D721Med (cell line): ENCODE measurements around the gene ERF.

Experiments
- DNase-seq: peaks from one replicate; pipeline ENCODE4 v3.0.0; 2011; ENCODE audit warnings: low spot score; ENCODE audit not compliant: insufficient read length
- FAIRE-seq: peaks from 2 replicates; lab custom pipeline; 2011; peaks lifted over from hg19 to GRCh38; lab: Jason Lieb, UNC
- CTCF ChIP-seq: IDR thresholded peaks from 2 replicates; pipeline ENCODE4 v1.5.1; 2012; ENCODE audit warnings: mild to moderate bottlenecking, control low read depth; ENCODE audit not compliant: insufficient read depth; ENCODE audit errors: missing control alignments

The ERF gene

GRCh38 chr19:42279155-42279901 lies 24.4 kb upstream of the ERF start:
- no peak for DNase-seq
- TF ChIP-seq CTCF, result no peak
- FAIRE-seq, result no peak

- DNase-seq (no peak), FAIRE-seq (no peak)
- no peak for TF ChIP-seq CTCF
These were observed 23.7 kb upstream of the ERF start for GRCh38 chr19:42278452-42279154.

- FAIRE-seq (no peak), DNase-seq (no peak)
- TF ChIP-seq CTCF, result no peak
These were observed 23.0 kb upstream of the ERF start for GRCh38 chr19:42277821-42278451.

- DNase-seq, result no peak
- FAIRE-seq, result no peak
- TF ChIP-seq CTCF, result no peak
These were observed 21.9 kb upstream of the ERF start for GRCh38 chr19:42276821-42277220.

GRCh38 chr19:42276284-42276683 lies 21.4 kb upstream of the ERF start:
- TF ChIP-seq CTCF, result no peak
- no peak for DNase-seq
- FAIRE-seq, result no peak

- TF ChIP-seq CTCF, result no peak
- no peak for FAIRE-seq
These were observed 20.6 kb upstream of the ERF start for GRCh38 chr19:42275517-42275916.

More at GRCh38 chr19:42275517-42275916, 20.6 kb upstream of the ERF start:
- DNase-seq, result no peak
